HepG2 (cell line): ENCODE data around the gene FAM98A. TPM values are rescaled to one million over a fixed set of nuclear protein-coding genes. Genes with fewer than 3 reads are reported as not detected.

ENCODE experiments used
- ARNTL ChIP-seq: sonication (generic); formaldehyde crosslinking; IDR thresholded peaks from 2 replicates; pipeline ENCODE4 v1.4.0; 2020; ENCODE audit warnings: mild to moderate bottlenecking, missing genetic modification reagents
- ATF6 ChIP-seq: sonication (generic); formaldehyde crosslinking; conservative IDR thresholded peaks from 2 replicates; pipeline ENCODE4 v1.4.0; 2020; ENCODE audit warnings: missing genetic modification reagents
- DNMT1 ChIP-seq: sonication (generic); formaldehyde crosslinking; IDR thresholded peaks from 2 replicates; pipeline ENCODE4 v1.5.1; 2020; ENCODE audit warnings: mild to moderate bottlenecking, missing genetic modification reagents
- ETV6 ChIP-seq: sonication (generic); formaldehyde crosslinking; conservative IDR thresholded peaks from 2 replicates; pipeline ENCODE4 v1.4.0; 2020; ENCODE audit warnings: missing genetic modification reagents
- HMGXB4 ChIP-seq, 2 experiments: sonication (generic) in 1 of 2; formaldehyde crosslinking in 1 of 2; IDR thresholded peaks; 2 replicates each; pipeline versions ENCODE4 v1.4.0 to v1.6.1; 2018 to 2020; ENCODE audit warnings: missing genetic modification reagents in 2 of 2, borderline replicate concordance in 1 of 2, low read depth in 1 of 2, mild to moderate bottlenecking in 1 of 2, missing biosample characterization in 1 of 2
- MED13 ChIP-seq: sonication (generic); formaldehyde crosslinking; IDR thresholded peaks from 2 replicates; pipeline ENCODE4 v1.5.0; 2020; ENCODE audit warnings: missing genetic modification reagents
- ZNF510 ChIP-seq: sonication (generic); formaldehyde crosslinking; IDR thresholded peaks from 2 replicates; pipeline ENCODE4 v1.4.0; 2020; ENCODE audit warnings: low read depth, mild to moderate bottlenecking, missing genetic modification reagents
- ZNF552 ChIP-seq: sonication (generic); formaldehyde crosslinking; IDR thresholded peaks from 2 replicates; pipeline ENCODE4 v1.9.0; 2022; ENCODE audit warnings: missing genetic modification reagents, mild to moderate bottlenecking, borderline replicate concordance
- ZNF777 ChIP-seq: sonication (generic); formaldehyde crosslinking; IDR thresholded peaks from 2 replicates; pipeline ENCODE4 v1.4.0; 2020; ENCODE audit warnings: missing genetic modification reagents
- polyA plus RNA-seq, 8 experiments: library from polyadenylated mRNA; depleted of rRNA in 3 of 8; stranded (reverse) in 7 of 8; unstranded in 1 of 8; fragments of >200 nt; fragmentation: Illumina TruSeq in 4 of 8; extraction: Trizol in 4 of 8; gene quantifications; 2 replicates each; pipeline versions ENCODE4 v1.2.1 to v1.2.3, GENCODE V29; 2011 to 2016; ENCODE audit warnings: low read depth in 4 of 8, missing spikeins in 1 of 8, mixed read lengths in 1 of 8; ENCODE audit not compliant: insufficient read depth in 1 of 8
- total RNA-seq, 5 experiments: library from RNA; depleted of rRNA; stranded (reverse); fragments of >200 nt; fragmentation: Illumina TruSeq; extraction: Trizol; gene quantifications; 2 replicates each; pipeline ENCODE4 v1.2.3, GENCODE V29; 2016; ENCODE audit warnings: low read depth in 1 of 5
- TF ChIP-seq, protein P1 (sequence below): sonication (generic); formaldehyde crosslinking; IDR thresholded peaks from 2 replicates; pipeline ENCODE4 v1.4.0; 2020; ENCODE audit warnings: missing genetic modification reagents
- TF ChIP-seq, protein P2 (sequence below): sonication (generic); formaldehyde crosslinking; IDR thresholded peaks from 2 replicates; pipeline ENCODE4 v1.4.0; 2020; ENCODE audit warnings: low read depth, mild to moderate bottlenecking, missing genetic modification reagents
- TF ChIP-seq, protein P3 (sequence below): sonication (generic); formaldehyde crosslinking; IDR thresholded peaks from 2 replicates; pipeline ENCODE4 v1.5.1; 2020; ENCODE audit warnings: mild to moderate bottlenecking, missing genetic modification reagents, borderline replicate concordance
- TF ChIP-seq, protein P4 (sequence below): sonication (generic); formaldehyde crosslinking; IDR thresholded peaks from 2 replicates; pipeline ENCODE4 v1.4.0; 2020; ENCODE audit warnings: mild to moderate bottlenecking, missing genetic modification reagents

The FAM98A gene
- total and polyA plus RNA-seq, 2 of the 13 experiments (the other 11 are each of a cell fraction or from before 2014, with no cell fraction given) = 44.0 to 61.4 TPM

DNA sequence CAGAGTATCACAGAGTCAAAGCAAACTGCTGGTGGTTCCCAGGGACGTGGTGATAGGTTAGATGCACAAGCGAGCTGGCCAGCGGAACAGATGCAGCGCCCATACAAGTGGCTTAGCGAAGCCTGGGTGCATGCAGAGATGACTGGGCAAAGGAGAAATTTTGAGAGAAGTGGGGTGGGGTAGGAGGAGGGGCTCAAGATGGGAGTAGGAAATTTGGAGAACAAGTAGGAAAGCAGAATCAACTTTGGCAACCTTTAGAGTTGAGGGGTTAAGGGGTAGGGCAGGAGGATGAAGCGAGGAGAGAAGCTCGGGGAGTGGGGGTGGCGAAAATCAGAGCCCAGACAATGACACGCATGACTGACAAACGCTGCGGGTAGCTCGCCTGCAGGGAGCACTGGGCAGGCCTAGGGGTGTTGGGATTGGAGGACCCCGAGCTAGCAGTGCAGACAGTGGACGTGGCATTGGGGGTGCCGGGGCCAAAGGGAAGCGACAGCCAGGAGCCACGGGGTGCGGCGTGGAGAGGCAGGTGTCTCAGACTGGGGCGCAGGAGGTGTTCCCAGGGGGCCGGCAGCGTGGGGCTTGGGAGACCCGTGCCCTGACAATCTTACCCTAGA, 431 bp downstream of the FAM98A start (continued):
- TF ChIP-seq, protein P1, sequence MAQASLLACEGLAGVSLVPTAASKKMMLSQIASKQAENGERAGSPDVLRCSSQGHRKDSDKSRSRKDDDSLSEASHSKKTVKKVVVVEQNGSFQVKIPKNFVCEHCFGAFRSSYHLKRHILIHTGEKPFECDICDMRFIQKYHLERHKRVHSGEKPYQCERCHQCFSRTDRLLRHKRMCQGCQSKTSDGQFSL (CRISPR knock-in tag) = peak; percentile 77; the same call in 1 of the 2 replicates
- TF ChIP-seq HMGXB4 (CRISPR knock-in tag; IDR thresholded peaks at IDR 0.05; ENCODE audit: borderline replicate concordance in 1 of 2, low read depth in 1 of 2) (peak in 1 of 2 experiments; percentile 75; a peak in 2 of 4 replicates), ZNF552 (CRISPR knock-in tag) (0 out of 2 replicates have a peak, but pooled peaks have one; percentile 14), ETV6 (0 out of 2 replicates have a peak, but pooled peaks have one; percentile 6), ARNTL (CRISPR knock-in tag) (0 out of 2 replicates have a peak, but pooled peaks have one; percentile 28), ATF6 (no peak), MED13 (CRISPR knock-in tag) (no peak), DNMT1 (CRISPR knock-in tag) (0 out of 2 replicates have a peak, but pooled peaks have one; percentile 17), ZNF510 (CRISPR knock-in tag) (peak; percentile 98), ZNF777 (CRISPR knock-in tag) (peak; percentile 16; the same call in 1 of the 2 replicates)
- TF ChIP-seq, protein P2, sequence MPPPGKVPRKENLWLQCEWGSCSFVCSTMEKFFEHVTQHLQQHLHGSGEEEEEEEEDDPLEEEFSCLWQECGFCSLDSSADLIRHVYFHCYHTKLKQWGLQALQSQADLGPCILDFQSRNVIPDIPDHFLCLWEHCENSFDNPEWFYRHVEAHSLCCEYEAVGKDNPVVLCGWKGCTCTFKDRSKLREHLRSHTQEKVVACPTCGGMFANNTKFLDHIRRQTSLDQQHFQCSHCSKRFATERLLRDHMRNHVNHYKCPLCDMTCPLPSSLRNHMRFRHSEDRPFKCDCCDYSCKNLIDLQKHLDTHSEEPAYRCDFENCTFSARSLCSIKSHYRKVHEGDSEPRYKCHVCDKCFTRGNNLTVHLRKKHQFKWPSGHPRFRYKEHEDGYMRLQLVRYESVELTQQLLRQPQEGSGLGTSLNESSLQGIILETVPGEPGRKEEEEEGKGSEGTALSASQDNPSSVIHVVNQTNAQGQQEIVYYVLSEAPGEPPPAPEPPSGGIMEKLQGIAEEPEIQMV (CRISPR knock-in tag) = peak; percentile 61; the same call in 1 of the 2 replicates
- TF ChIP-seq, protein P3, sequence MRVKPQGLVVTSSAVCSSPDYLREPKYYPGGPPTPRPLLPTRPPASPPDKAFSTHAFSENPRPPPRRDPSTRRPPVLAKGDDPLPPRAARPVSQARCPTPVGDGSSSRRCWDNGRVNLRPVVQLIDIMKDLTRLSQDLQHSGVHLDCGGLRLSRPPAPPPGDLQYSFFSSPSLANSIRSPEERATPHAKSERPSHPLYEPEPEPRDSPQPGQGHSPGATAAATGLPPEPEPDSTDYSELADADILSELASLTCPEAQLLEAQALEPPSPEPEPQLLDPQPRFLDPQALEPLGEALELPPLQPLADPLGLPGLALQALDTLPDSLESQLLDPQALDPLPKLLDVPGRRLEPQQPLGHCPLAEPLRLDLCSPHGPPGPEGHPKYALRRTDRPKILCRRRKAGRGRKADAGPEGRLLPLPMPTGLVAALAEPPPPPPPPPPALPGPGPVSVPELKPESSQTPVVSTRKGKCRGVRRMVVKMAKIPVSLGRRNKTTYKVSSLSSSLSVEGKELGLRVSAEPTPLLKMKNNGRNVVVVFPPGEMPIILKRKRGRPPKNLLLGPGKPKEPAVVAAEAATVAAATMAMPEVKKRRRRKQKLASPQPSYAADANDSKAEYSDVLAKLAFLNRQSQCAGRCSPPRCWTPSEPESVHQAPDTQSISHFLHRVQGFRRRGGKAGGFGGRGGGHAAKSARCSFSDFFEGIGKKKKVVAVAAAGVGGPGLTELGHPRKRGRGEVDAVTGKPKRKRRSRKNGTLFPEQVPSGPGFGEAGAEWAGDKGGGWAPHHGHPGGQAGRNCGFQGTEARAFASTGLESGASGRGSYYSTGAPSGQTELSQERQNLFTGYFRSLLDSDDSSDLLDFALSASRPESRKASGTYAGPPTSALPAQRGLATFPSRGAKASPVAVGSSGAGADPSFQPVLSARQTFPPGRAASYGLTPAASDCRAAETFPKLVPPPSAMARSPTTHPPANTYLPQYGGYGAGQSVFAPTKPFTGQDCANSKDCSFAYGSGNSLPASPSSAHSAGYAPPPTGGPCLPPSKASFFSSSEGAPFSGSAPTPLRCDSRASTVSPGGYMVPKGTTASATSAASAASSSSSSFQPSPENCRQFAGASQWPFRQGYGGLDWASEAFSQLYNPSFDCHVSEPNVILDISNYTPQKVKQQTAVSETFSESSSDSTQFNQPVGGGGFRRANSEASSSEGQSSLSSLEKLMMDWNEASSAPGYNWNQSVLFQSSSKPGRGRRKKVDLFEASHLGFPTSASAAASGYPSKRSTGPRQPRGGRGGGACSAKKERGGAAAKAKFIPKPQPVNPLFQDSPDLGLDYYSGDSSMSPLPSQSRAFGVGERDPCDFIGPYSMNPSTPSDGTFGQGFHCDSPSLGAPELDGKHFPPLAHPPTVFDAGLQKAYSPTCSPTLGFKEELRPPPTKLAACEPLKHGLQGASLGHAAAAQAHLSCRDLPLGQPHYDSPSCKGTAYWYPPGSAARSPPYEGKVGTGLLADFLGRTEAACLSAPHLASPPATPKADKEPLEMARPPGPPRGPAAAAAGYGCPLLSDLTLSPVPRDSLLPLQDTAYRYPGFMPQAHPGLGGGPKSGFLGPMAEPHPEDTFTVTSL (CRISPR knock-in tag) = 0 out of 2 replicates have a peak, but pooled peaks have one; percentile 39
- TF ChIP-seq, protein P4, sequence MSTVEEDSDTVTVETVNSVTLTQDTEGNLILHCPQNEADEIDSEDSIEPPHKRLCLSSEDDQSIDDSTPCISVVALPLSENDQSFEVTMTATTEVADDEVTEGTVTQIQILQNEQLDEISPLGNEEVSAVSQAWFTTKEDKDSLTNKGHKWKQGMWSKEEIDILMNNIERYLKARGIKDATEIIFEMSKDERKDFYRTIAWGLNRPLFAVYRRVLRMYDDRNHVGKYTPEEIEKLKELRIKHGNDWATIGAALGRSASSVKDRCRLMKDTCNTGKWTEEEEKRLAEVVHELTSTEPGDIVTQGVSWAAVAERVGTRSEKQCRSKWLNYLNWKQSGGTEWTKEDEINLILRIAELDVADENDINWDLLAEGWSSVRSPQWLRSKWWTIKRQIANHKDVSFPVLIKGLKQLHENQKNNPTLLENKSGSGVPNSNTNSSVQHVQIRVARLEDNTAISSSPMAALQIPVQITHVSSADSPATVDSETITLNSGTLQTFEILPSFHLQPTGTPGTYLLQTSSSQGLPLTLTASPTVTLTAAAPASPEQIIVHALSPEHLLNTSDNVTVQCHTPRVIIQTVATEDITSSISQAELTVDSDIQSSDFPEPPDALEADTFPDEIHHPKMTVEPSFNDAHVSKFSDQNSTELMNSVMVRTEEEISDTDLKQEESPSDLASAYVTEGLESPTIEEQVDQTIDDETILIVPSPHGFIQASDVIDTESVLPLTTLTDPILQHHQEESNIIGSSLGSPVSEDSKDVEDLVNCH (CRISPR knock-in tag) = peak; percentile 65; the same call in 1 of the 2 replicates
